Tibial artery (tissue), 4 donors: ENCODE data around the gene AMHR2.
"Not testable (repeated sequence)": the region's sequence is repeated elsewhere in the genome, so short reads cannot be mapped to it uniquely, and the experiment has no call there.

Experiments
- DNase-seq, 2 donors: peaks; one replicate each; pipeline ENCODE4 v3.0.0-alpha.2; 2019
- H3K27ac ChIP-seq, 2 donors: fragments of 200-600 bp; sonication (generic) in 1 of 2; 1 replicate in 1 of 2; 2 replicates in 1 of 2; pipeline ENCODE4 v1.5.1; 2018 to 2019; ENCODE audit warnings: mild to moderate bottlenecking in 1 of 2
- H3K27me3 ChIP-seq, 2 donors: fragments of 200-600 bp; sonication (generic) in 1 of 2; one replicate each; pipeline versions ENCODE4 v1.5.1 to v1.6.0; 2016 to 2019
- H3K36me3 ChIP-seq, 3 donors: fragments of 200-600 bp; sonication (generic) in 2 of 3; one replicate each; pipeline ENCODE4 v1.5.1; 2016 to 2019; ENCODE audit warnings: mild to moderate bottlenecking in 2 of 3
- H3K4me1 ChIP-seq, 4 donors: fragments of 200-600 bp; sonication (generic) in 2 of 4; 1 replicate in 3 of 4; 2 replicates in 1 of 4; pipeline ENCODE4 v1.5.1; 2016 to 2019
- H3K4me3 ChIP-seq, 2 donors: fragments of 200-600 bp; sonication (generic) in 1 of 2; 1 replicate in 1 of 2; 2 replicates in 1 of 2; pipeline ENCODE4 v1.5.1; 2018 to 2019; ENCODE audit warnings: mild to moderate bottlenecking in 2 of 2
- H3K9me3 ChIP-seq, 3 donors: fragments of 200-600 bp; sonication (generic) in 1 of 3; one replicate each; pipeline ENCODE4 v1.5.1; 2016 to 2019
- CTCF ChIP-seq, 2 experiments: fragments of 200-600 bp in 1 of 2; fragments of 450-650 bp in 1 of 2; IDR thresholded peaks; one replicate each; pipeline ENCODE4 v1.5.1; 2017 to 2019; ENCODE audit warnings: antibody characterized with exemption in 2 of 2, mild to moderate bottlenecking in 1 of 2, moderate library complexity in 1 of 2
- intact Hi-C: fragments of 100-400 bp; cut with DNase I; formaldehyde crosslinking; loops from one replicate; pipeline ENCODE4 v1.15.0; 2023; ENCODE audit warnings: low total_unique reads

AMHR2 gene

DNA sequence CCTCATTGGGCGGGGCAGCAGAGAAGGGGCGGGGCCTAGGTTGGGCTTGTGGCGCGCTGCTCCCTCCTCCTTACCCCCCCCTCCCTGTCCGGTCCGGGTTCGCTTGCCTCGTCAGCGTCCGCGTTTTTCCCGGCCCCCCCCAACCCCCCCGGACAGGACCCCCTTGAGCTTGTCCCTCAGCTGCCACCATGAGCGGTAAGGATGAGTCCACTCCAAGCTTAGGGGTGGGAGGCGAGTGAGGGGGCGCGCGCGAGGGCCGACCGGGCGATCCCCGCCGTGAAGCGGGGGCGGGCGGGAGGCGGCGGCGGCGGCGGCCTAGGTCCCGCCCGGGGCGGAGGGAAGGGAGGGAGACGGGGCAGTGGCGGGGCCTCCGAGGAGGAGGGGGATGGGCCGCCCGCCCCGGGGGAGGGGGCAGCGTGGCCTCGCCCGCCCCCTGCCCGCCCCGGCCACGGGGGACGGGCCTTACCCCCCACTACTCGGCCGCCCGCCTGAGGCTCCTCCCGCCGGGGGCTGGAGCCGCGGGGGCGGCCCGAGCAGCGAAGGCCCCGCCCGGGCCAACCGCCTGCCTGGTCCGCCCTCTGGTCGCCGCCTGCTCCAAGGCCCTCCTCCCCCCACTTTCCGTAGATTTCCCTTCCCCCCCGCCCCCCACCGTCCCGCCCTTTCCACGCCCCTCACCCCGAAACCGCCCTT is 43.4 kb upstream of the AMHR2 start, which contains the start of gene SP1:
SP1 (plus strand) TSS at position 73 of the 690 bp plus-strand sequence; CDS start at position 189, 116 bp downstream.
- DNase-seq = peak; percentile 89 to 96
- intact Hi-C loops = no loop called here
- no peak for TF ChIP-seq CTCF (IDR thresholded peaks at IDR 0.05)
- Histone ChIP-seq H3K27ac (peak within 1 kb of the TSS; percentile 95 to 98), H3K36me3 (peaks cover 33 to 37% (median 35%) of the 10 kb centered on the region in 3 donors), H3K9me3 (no peaks in the 10 kb centered on the region), H3K4me3 (peak within 1 kb of the TSS; percentile 74 to 75), H3K4me1 (peaks cover 0 to 50% (median 41%) of the 10 kb centered on the region in 4 donors), H3K27me3 (no peaks in the 10 kb centered on the region)

DNA sequence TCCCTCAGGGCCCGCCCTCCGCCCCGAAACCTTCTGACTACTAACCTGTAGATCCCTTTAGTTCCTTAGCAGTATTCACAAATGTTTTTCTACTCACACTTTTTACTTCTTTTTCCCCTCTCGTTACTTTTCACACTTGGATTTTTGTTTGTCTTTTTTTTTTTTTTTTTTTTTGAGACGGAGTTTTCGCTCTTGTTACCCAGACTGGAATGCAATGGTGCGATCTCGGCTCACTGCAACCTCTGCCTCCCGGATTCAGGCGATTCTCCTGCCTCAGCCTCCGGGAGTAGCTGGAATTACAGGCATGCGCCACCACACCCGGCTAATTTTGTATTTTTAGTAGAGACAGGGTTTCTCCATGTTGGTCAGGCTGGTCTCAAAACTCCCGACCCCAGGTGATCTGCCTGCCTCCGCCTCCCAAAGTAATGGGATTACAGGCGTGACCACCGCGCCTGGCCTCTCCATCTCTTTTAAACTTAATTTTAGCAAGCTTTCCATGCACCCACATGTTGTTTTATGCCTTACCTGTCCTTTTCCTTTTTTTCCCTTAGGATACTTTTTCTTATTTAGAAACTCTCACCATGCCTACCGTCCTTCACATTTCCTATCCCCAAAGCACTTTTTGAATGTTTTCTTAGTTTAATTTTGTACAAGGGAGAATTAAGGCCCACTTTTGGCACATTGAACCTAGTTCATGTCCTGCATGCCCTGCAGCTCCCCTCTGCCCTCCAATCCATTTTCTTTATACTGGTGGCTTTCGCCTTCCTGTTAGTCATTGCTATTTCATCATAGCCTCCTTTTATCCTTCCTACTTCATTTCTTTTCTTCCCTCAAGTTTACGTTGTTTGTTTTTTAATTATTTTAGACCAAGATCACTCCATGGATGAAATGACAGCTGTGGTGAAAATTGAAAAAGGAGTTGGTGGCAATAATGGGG is 42.6 kb upstream of the AMHR2 start:
- Histone ChIP-seq H3K4me1 (peaks cover 0 to 58% (median 48%) of the 10 kb centered on the region in 4 donors), H3K4me3 (peak overlapping the region; percentile 74 to 75), H3K27me3 (no peaks in the 10 kb centered on the region), H3K27ac (peak overlapping the region; percentile 93 to 98), H3K9me3 (no peaks in the 10 kb centered on the region), H3K36me3 (peaks cover 36 to 41% (median 39%) of the 10 kb centered on the region in 3 donors)
- intact Hi-C loops = no loop called here
- no peak for TF ChIP-seq CTCF (IDR thresholded peaks at IDR 0.05)
- peak in 1 of 2 donors; percentile 39 for DNase-seq

GRCh38 chr12:53381731-53382630 is 41.7 kb upstream of the AMHR2 start:
- intact Hi-C loops = no loop called here
- H3K9me3 ChIP-seq = no peaks in the 10 kb centered on the region
- no peaks in the 10 kb centered on the region for H3K27me3 ChIP-seq
- H3K4me1 ChIP-seq = peaks cover 0 to 68% (median 52%) of the 10 kb centered on the region in 4 donors
- DNase-seq = peak; percentile 64 to 76
- H3K4me3 ChIP-seq = peak overlapping the region; percentile 74 to 75
- peaks cover 36 to 41% (median 39%) of the 10 kb centered on the region in 3 donors for H3K36me3 ChIP-seq
- peak overlapping the region; percentile 93 to 98 for H3K27ac ChIP-seq
- TF ChIP-seq CTCF (IDR thresholded peaks at IDR 0.05) = peak in 1 of 2 experiments; percentile 34

DNA sequence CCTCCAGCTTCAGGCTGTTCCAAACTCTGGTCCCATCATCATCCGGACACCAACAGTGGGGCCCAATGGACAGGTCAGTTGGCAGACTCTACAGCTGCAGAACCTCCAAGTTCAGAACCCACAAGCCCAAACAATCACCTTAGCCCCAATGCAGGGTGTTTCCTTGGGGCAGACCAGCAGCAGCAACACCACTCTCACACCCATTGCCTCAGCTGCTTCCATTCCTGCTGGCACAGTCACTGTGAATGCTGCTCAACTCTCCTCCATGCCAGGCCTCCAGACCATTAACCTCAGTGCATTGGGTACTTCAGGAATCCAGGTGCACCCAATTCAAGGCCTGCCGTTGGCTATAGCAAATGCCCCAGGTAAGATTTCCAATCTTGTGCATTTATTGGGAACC is 40.4 kb upstream of the AMHR2 start:
- TF ChIP-seq CTCF (IDR thresholded peaks at IDR 0.05) = no peak
- peaks cover 0 to 80% (median 61%) of the 10 kb centered on the region in 4 donors for H3K4me1 ChIP-seq
- peak overlapping the region; percentile 24 to 75 for H3K4me3 ChIP-seq
- H3K27ac ChIP-seq = peak overlapping the region in 1 of 2 donors; percentile 93
- no peak for DNase-seq
- H3K27me3 ChIP-seq = no peaks in the 10 kb centered on the region
- intact Hi-C loops = no loop called here
- H3K36me3 ChIP-seq = peaks cover 36 to 41% (median 39%) of the 10 kb centered on the region in 3 donors
- no peaks in the 10 kb centered on the region for H3K9me3 ChIP-seq

DNA sequence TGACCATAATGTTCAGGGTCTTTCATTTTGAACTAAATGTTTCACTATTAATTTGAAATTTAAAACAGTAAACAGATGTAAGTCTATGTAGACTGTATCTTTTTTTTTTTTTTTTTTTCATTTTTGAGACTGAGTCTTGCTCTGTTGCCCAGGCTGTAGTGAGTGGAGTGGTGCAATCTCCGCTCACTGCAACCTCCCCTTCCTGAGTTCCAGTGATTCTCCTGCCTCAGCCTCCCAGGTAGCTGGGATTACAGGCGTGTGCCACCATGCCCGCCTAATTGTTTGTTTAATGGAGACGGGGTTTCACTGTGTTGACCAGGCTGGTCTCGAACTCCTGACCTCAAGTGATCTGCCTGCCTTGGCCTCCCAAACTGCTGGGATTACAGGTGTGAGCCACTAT is 37.3 kb upstream of the AMHR2 start:
- Histone ChIP-seq H3K27ac (peak overlapping the region in 1 of 2 donors; percentile 54), H3K4me3 (peak overlapping the region; percentile 9 to 75), H3K4me1 (peaks cover 0 to 100% (median 78%) of the 10 kb centered on the region in 4 donors), H3K36me3 (peaks cover 36 to 41% (median 39%) of the 10 kb centered on the region in 3 donors)
- DNase-seq = peak in 1 of 2 donors; percentile 45
- intact Hi-C loops, H3K9me3 ChIP-seq, H3K27me3 ChIP-seq: not testable (repeated sequence)
